T-helper 2 cell treated with Interferon-gamma antibody and Interleukin-4, amounts not matched to agents 5 μg/mL and 100 μg/mL, for 36 hours (primary cell): Measurements from ENCODE around the gene INF2.
"Not testable (repeated sequence)": the region's sequence is repeated elsewhere in the genome, so short reads cannot be mapped to it uniquely, and the experiment has no call there.

Experiments
- DNase-seq: peaks from one replicate; pipeline ENCODE4 v3.0.0; 2021; ENCODE audit warnings: low spot score
- H3K27ac Mint-ChIP-seq: one replicate; pipeline ENCODE4 v1.8.0; 2021; ENCODE audit warnings: mild to moderate bottlenecking, mixed read lengths
- H3K27me3 Mint-ChIP-seq: one replicate; pipeline ENCODE4 v1.8.0; 2021; ENCODE audit warnings: low read depth, mixed read lengths
- H3K36me3 Mint-ChIP-seq: one replicate; pipeline ENCODE4 v1.8.0; 2021; ENCODE audit warnings: low read depth, mixed read lengths
- H3K4me1 Mint-ChIP-seq: one replicate; pipeline ENCODE4 v1.8.0; 2021; ENCODE audit warnings: low read depth, mixed read lengths
- H3K4me3 Mint-ChIP-seq: one replicate; pipeline ENCODE4 v1.8.0; 2022; ENCODE audit warnings: mild to moderate bottlenecking, moderate library complexity, mixed read lengths
- H3K9me3 Mint-ChIP-seq: one replicate; pipeline ENCODE4 v1.8.0; 2021; ENCODE audit warnings: mixed read lengths

The INF2 gene

GRCh38 chr14:104728631-104729030 is 39.2 kb downstream of the INF2 start:
- H3K27ac Mint-ChIP-seq = no peak overlapping the region
- no peak for DNase-seq
- no peaks in the 10 kb centered on the region for H3K4me1 Mint-ChIP-seq
- H3K4me3 Mint-ChIP-seq = no peak overlapping the region
- no peaks in the 10 kb centered on the region for H3K36me3 Mint-ChIP-seq
- no peaks in the 10 kb centered on the region for H3K9me3 Mint-ChIP-seq
- no peaks in the 10 kb centered on the region for H3K27me3 Mint-ChIP-seq

GRCh38 chr14:104729176-104729834 is 39.9 kb downstream of the INF2 start:
- H3K4me3 Mint-ChIP-seq, H3K36me3 Mint-ChIP-seq, H3K27me3 Mint-ChIP-seq, H3K27ac Mint-ChIP-seq, DNase-seq, H3K4me1 Mint-ChIP-seq, H3K9me3 Mint-ChIP-seq: not testable (repeated sequence)

GRCh38 chr14:104729835-104730181 is 40.4 kb downstream of the INF2 start:
- no peaks in the 10 kb centered on the region for H3K27me3 Mint-ChIP-seq
- no peaks in the 10 kb centered on the region for H3K9me3 Mint-ChIP-seq
- no peaks in the 10 kb centered on the region for H3K36me3 Mint-ChIP-seq
- H3K27ac Mint-ChIP-seq = no peak overlapping the region
- no peak overlapping the region for H3K4me3 Mint-ChIP-seq
- DNase-seq = no peak
- H3K4me1 Mint-ChIP-seq = no peaks in the 10 kb centered on the region

GRCh38 chr14:104730487-104730886 is 41.1 kb downstream of the INF2 start:
- no peaks in the 10 kb centered on the region for H3K36me3 Mint-ChIP-seq
- H3K9me3 Mint-ChIP-seq = no peaks in the 10 kb centered on the region
- DNase-seq = no peak
- no peaks in the 10 kb centered on the region for H3K27me3 Mint-ChIP-seq
- H3K4me3 Mint-ChIP-seq = no peak overlapping the region
- H3K4me1 Mint-ChIP-seq = no peaks in the 10 kb centered on the region
- no peak overlapping the region for H3K27ac Mint-ChIP-seq

- no peak overlapping the region for H3K27ac Mint-ChIP-seq
- no peaks in the 10 kb centered on the region for H3K4me1 Mint-ChIP-seq
- no peaks in the 10 kb centered on the region for H3K36me3 Mint-ChIP-seq
- DNase-seq = no peak
- no peak overlapping the region for H3K4me3 Mint-ChIP-seq
- no peaks in the 10 kb centered on the region for H3K27me3 Mint-ChIP-seq
- no peaks in the 10 kb centered on the region for H3K9me3 Mint-ChIP-seq
These were observed 42.2 kb downstream of the INF2 start for GRCh38 chr14:104731320-104732294.

- no peaks in the 10 kb centered on the region for H3K9me3 Mint-ChIP-seq
- no peak overlapping the region for H3K27ac Mint-ChIP-seq
- no peak for DNase-seq
- no peaks in the 10 kb centered on the region for H3K27me3 Mint-ChIP-seq
- no peak overlapping the region for H3K4me3 Mint-ChIP-seq
- no peaks in the 10 kb centered on the region for H3K36me3 Mint-ChIP-seq
- no peaks in the 10 kb centered on the region for H3K4me1 Mint-ChIP-seq
These were observed 43.0 kb downstream of the INF2 start for GRCh38 chr14:104732355-104732804.

- DNase-seq = no peak
- Mint-ChIP-seq H3K27me3 (no peaks in the 10 kb centered on the region), H3K36me3 (no peaks in the 10 kb centered on the region), H3K4me3 (no peak overlapping the region), H3K9me3 (no peaks in the 10 kb centered on the region), H3K27ac (no peak overlapping the region), H3K4me1 (no peaks in the 10 kb centered on the region)
These were observed 43.7 kb downstream of the INF2 start for GRCh38 chr14:104732931-104733681.

GRCh38 chr14:104734051-104734587 is 44.7 kb downstream of the INF2 start:
- H3K9me3 Mint-ChIP-seq = no peaks in the 10 kb centered on the region
- H3K4me1 Mint-ChIP-seq = no peaks in the 10 kb centered on the region
- no peaks in the 10 kb centered on the region for H3K27me3 Mint-ChIP-seq
- H3K36me3 Mint-ChIP-seq = no peaks in the 10 kb centered on the region
- no peak overlapping the region for H3K27ac Mint-ChIP-seq
- no peak overlapping the region for H3K4me3 Mint-ChIP-seq
- no peak for DNase-seq

GRCh38 chr14:104734601-104734990 is 45.2 kb downstream of the INF2 start:
- H3K9me3 Mint-ChIP-seq = no peaks in the 10 kb centered on the region
- no peak for DNase-seq
- H3K27me3 Mint-ChIP-seq = no peaks in the 10 kb centered on the region
- H3K36me3 Mint-ChIP-seq = no peaks in the 10 kb centered on the region
- no peaks in the 10 kb centered on the region for H3K4me1 Mint-ChIP-seq
- H3K27ac Mint-ChIP-seq = no peak overlapping the region
- no peak overlapping the region for H3K4me3 Mint-ChIP-seq

- no peak overlapping the region for H3K27ac Mint-ChIP-seq
- no peak overlapping the region for H3K4me3 Mint-ChIP-seq
- no peaks in the 10 kb centered on the region for H3K9me3 Mint-ChIP-seq
- no peak for DNase-seq
- H3K27me3 Mint-ChIP-seq = no peaks in the 10 kb centered on the region
- H3K4me1 Mint-ChIP-seq = no peaks in the 10 kb centered on the region
- no peaks in the 10 kb centered on the region for H3K36me3 Mint-ChIP-seq
These were observed 45.8 kb downstream of the INF2 start for GRCh38 chr14:104734991-104735779.

- Mint-ChIP-seq H3K36me3 (no peaks in the 10 kb centered on the region), H3K27me3 (no peaks in the 10 kb centered on the region), H3K9me3 (no peaks in the 10 kb centered on the region), H3K27ac (no peak overlapping the region), H3K4me3 (no peak overlapping the region), H3K4me1 (no peaks in the 10 kb centered on the region)
- DNase-seq = no peak
These were observed 46.6 kb downstream of the INF2 start for GRCh38 chr14:104735830-104736642.

- Mint-ChIP-seq H3K9me3 (no peaks in the 10 kb centered on the region), H3K27ac (no peak overlapping the region), H3K4me1 (no peaks in the 10 kb centered on the region), H3K36me3 (no peaks in the 10 kb centered on the region), H3K27me3 (no peaks in the 10 kb centered on the region), H3K4me3 (no peak overlapping the region)
- DNase-seq = no peak
These were observed 49.1 kb downstream of the INF2 start for GRCh38 chr14:104738375-104739019.
